HG02840 (cell line): ENCODE measurements around the gene LAMA2.
"Not testable (repeated sequence)": the region's sequence is repeated elsewhere in the genome, so short reads cannot be mapped to it uniquely, and the experiment has no call there.

Experiments used
- ATAC-seq: cut with Tn5 transposase; IDR thresholded peaks from one replicate; pipeline ENCODE4 v1.9.1; 2021; ENCODE audit warnings: mild to moderate bottlenecking, moderate library complexity, moderate number of reproducible peaks; ENCODE audit not compliant: unreplicated experiment, low FRiP score

The LAMA2 gene

DNA sequence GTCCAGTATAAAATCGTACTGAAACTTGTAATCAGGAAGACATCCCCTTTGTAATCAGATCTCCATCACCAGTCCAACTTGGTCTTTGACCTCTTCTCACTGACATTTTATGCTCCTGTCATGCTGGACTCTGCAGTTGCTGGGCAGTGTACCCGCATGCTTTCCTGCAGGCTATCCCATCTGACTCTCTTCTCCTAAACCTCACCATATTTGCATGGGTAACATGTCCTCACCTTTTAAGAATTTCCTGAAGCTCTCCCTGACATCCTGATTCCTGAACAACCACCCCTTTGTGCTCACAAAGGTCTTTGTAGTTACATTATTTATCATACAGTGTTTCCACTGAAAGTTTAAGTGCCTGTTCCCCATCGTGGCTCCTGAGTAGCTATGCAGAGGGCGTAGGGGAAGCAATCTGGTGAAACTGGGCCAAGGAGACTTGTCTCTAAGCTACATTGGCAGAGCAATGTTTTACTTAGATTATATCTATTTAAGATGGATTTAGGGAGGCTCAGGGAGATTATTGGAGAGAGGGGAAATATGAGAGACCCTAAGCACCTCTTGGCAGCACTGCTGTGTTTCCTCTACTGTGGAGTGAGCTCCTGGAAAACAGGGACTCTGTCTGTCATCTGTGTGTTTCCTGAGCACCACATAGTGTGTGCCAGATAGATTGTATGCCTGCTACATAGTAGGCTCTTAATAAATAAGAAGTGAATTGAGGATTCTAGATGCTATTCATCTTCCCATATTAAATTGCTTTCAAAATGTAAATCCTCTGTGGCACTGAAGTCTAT lies 124.0 kb downstream of the LAMA2 start:
- ATAC-seq = no peak

DNA sequence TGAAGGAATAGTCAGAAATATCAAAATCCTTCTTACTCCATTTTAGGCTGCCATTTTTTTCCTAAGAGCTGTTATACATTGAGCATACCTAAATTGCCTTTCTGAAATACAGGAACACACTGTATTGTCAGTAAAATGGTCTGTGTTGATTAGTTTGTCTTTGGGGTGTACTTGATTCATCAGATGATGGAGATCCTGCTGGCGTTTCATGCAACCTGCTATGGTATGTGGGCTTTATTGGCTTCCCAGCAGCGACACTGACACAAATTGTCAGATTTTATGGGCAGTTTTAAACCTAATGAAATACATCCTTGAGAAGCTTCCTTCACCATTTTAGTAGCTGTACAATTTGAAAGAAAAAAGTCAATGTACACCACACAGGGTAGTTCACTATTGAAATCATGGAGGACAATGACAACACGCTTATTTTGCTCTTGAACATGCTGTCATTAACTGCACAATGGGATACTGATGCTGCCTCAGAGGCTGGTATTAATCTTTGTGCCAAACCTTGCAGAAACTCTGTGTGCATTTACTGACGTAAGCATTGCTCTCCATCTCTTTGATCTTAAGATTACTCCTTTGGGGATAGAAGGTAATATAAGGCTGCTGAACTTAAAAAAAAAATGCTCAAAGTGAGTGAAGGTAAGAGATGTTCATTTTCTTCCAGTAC lies 124.9 kb downstream of the LAMA2 start:
- ATAC-seq = no peak

DNA sequence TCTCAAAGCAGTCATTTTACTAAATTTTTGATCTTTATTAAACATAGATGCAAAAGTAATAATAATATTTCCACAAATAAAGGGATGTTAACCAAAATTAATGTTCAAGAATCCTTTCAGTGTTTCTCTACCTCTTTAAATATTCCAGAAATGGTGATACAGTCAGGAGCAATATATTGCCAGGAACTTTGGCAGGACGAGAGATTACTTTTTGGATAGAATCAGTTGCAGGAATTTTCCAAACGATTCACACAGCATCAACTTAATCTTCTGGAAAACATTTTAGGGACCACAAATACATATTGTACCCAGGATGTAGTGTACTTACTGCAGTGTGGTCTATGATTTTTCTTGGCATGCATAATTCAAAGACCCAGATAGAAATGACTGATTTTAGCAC lies 125.7 kb downstream of the LAMA2 start:
- no peak for ATAC-seq

DNA sequence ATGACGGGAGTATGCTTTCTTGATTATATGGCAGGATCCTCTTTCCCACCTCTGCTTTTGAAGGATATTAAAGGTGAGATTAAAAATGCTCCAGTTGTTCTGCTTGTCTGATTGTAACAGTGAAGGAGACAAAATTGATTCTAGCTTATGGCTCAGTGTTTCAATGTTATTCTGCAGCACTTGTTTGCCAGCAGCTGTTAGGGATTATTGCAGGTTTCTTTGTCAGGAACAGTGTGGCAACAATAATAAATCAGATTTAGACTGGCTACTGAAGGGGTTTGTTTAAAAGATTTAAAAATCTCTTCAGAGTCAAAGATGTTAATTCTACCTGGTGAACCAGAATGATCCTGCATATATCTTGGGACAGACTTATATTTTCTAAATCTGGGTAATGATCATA lies 126.9 kb downstream of the LAMA2 start:
- ATAC-seq = no peak

DNA sequence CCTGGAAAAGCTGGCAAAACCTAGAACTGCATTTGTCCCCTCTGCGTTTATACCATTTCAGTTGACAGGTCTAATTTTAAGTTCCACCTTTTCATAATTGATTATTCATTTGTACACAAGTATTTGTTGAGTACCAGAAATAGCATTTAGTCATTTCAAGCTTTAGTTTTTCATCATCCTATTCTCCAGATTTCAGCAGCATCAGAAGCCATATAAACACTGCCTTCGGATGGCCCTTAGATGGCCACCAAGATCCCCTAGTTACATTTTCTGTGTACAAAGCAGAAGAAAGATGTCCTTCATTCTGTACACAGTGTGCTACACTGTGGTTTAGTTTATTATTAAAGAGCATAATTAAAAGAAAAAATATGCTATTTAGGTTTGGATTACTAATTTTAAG lies 131.4 kb downstream of the LAMA2 start:
- ATAC-seq = no peak

DNA sequence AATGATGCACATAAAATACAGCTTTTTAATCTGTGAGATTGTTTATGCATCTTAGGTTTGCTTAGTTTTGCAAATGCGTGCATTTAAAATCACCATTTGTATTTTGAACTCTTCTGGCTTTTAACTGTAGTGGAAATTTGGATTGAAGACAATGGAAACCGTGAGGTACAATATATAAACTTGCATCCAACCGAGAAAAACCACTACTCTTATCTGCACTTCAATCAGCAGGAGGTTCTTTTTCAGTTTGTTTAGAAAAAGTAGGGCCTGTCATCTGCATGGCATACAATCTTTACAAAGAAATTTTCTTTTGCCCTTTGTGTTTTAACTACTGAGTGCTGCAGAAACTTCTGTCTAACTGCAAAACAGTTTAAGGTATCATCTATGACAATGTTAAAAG lies 132.8 kb downstream of the LAMA2 start:
- ATAC-seq = no peak

DNA sequence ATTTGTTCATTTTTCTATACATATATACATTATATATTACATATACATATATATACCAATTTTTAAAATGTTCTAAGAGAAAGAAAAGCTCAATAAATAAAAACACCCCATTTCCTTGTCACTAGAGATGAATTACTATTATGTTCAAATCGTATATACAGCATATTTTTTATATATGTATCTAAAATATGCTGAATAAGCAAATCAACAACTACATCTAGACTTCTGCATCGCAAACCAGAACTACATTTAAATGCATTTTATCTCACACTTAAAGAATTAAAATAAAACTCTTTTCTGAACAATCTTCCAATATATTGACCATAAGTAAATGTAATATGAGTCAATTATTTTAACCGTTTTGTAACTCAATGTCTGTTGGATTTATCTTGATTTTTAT lies 133.9 kb downstream of the LAMA2 start:
- no peak for ATAC-seq

DNA sequence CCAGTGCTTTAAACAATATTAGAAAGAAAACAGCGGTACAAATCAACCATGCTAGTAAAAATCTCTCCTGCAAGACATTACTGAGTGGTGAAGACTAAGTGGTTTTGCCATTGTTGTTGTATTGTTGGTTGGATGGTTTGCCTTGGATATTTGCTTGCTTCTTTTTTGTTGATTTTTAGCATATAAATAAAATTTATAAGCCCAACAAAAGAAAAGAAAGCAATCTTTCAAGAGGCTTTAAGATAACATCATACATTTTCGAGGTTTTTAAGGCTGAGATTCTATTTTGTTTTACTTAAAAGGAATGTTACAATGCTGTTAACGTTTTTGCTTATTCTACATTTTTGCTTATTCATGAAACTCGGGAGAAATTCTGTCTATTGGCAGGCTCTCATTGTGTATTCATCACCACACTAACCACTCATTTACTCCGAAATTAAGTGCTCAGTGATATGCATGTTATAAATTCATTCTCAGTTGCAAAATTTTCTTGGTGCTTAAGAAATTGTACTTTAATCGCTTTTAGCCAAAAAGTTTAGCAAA lies 139.1 kb downstream of the LAMA2 start:
- no peak for ATAC-seq

DNA sequence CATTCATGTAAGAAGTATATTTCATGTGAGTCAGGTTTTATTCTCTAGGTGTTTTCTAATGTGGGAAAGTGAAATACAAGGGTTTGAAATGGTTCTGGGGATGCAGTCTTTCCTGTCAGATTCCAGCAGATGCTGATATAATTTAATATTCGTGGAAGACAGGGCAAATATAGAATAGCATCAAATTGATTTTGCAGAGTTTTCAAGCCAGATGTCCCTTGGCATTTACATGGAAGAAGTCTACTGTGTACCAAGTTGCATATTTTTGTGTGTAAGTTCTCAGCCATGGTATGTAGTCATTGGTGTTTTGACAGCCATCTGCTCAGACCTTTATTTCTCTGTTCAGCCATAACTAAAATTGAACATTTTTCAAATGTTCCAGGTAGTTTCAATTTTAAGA lies 143.7 kb downstream of the LAMA2 start:
- no peak for ATAC-seq

DNA sequence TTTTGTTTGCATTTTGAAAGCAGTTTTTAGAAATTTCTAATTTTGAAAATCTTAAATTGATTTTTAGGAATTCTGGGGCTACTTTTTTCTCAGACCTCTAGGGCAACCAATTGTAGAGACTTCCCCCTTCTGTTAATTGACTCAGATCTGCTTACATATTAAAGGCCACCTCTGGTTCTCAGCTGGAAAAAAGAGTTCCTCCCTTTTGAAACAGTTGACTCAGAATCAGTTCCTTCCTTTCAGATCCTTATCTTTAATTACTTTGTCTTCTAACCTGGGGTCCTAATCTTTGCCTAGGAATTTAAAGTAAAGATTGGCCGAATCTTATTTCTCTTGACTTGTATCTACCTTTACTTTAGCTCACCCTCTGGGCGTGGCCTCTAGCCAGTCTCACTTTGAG lies 146.8 kb downstream of the LAMA2 start:
- ATAC-seq = no peak

DNA sequence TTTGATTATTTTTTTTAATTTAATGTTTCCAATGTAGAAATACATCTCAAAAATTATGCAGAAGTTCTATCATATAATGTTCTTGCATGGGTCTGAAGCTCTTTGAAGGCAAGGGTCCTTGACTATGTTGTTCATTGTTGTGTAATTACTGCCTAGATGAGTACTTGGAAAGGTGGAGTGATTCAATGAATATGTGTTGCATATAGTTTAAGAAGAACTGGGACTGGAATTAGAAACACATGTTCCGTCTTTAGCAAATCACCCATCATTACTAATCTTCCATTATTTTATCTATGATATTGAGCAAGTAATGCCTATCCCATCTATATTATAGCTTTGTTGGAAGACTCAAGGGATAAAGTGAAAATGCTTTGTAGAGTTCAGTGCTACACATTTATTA lies 147.3 kb downstream of the LAMA2 start:
- no peak for ATAC-seq

DNA sequence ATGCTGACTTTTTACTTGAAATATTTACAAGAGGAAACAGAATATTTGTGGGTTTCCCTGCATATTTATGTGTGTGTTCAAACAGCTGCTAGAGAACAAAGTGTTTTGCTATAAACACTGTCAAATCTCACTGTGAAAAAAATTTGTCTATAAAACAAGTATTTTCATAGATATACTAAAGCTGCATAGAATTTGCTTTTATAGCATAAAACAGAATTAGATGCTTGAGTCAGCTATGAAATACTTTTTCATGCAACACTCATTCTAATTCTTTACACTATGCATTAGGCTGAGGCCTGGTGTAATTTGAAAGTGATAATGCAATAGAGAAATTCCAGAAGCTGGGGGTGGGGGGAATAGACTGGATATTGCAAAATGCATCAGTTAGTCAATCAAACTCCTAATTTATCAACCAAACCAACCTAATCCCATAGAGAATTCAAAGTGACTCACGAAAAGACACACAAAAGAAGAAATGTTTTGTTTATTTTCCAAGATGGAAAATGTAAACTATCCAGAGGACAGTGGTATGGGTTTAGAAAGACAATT lies 148.2 kb downstream of the LAMA2 start:
- ATAC-seq = no peak

DNA sequence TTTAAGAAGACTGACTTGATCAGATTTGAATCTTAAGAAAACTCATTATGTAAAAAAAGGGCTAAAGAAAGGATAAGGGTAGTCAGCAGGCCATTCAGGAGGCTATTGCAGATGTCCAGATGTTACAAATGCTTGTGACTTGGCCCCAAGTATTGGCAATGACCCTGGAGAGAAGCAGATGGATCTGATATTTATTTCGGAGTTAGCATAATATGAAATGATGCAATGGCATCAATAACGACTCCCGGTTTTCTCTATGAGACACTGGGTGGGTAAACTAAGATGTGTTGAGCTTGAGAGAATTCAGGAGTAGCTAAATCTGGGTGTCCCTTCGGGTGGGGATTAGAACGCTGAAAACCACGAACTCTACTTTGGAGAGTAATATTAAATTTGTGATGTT lies 149.7 kb downstream of the LAMA2 start:
- no peak for ATAC-seq

DNA sequence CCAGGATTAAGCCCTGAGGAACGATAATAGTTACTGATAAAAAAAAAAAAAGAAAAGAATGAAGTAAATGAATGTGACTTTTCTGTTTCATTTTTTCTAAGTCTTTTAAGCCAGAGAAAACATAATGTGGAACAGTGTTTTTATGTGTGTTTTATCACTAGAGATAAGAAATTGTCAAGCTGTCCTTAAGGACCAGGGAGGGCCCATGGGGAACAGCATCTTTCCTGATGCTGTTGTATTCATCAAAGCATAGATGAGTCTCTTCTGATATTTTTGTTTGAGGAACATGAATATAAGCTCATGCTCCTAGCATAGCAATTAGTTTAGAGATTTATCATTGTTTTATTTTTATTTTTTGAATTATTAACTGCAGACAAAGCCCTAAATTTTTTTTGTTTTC lies 150.2 kb downstream of the LAMA2 start:
- ATAC-seq = no peak

DNA sequence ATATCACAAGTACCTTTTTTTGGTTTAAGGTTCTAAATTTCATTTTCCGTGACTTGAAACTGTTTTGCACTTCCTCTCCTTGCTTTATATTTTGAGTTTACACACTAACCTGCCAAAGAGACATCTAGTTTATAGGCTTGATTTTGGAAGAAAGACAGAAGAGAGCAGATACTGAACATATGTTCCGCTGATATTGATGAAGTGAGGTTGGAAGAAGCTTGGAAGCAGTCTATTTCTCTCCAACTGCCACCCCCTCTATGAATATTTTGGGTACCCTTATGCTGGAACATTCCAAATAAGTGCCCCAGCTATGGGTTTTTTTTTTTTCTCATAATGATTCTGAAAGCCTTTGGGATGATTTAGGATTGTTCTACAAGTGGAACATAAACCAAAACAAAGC lies 150.6 kb downstream of the LAMA2 start:
- ATAC-seq = no peak

DNA sequence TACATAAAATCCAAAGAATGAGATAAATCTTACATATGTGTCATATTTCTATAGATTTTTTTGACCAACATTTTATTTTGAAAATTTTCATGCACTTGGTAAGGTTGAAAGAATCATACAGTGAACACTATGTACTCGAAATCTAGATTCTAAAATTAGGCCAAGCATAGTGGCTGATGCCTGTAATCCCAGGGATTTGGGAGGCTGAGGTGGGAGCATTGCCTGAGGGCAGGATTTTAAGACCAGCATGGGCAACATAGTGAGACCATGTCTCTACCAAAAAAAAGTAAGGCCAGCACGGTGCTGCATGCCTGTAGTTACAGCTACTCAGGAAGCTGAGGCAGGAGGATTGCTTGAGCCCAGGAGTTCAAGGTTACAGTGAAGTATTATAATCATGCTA lies 158.6 kb downstream of the LAMA2 start:
- ATAC-seq = no peak

DNA sequence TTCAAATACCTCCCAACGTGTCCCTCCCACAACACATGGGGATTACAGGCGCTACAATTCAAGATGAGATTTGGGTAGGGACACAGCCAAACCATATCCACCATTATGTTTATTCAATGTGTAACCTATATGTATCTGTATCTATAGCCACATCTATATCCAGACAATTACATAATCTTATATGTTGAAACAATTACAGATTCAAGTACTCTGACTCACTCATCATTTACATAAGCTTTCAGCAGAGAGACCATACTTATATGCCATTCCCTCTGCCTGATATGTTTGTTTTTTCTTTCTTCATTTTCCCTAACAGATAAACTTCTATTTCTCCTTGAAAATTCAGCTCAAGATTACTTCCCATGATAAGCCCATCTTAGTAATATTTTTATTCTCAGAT lies 163.6 kb downstream of the LAMA2 start:
- ATAC-seq = no peak

DNA sequence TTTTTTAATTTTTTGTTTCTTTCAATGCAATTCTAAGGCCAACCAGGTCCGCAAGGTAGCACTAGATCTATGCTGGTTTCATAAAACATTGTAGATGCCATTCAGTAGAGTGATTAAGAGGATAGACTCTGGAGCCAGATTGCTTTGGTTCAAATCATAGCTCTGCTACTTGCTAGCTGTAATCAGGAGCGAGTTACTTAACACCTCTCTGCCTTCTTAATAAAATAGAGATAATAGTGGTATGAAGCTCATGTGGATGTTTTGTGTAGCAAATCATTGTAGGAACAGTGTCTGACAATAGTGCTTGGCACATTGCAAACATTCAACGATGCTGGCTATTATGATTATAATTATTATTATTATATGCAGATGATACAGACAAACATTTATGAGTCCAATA lies 164.9 kb downstream of the LAMA2 start:
- no peak for ATAC-seq

DNA sequence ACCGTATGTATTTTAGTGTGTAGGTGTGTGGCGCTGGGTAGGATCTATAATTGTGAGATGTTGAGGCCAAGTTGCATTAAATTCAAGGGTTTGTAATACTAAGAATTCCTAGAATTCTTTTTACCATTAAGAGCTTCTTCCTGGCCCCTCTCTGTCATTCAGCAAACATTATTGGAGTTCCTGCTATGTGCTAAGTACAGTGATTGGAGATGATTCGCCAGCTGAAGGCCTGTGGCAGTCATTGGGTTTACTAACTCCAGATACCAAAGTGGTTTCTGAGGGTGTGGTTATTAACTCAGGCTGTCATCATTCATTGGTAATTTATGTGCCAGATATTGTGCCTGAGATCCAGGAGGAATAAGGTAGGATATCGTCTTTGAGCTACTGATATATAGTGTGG lies 167.1 kb downstream of the LAMA2 start:
- ATAC-seq = no peak

DNA sequence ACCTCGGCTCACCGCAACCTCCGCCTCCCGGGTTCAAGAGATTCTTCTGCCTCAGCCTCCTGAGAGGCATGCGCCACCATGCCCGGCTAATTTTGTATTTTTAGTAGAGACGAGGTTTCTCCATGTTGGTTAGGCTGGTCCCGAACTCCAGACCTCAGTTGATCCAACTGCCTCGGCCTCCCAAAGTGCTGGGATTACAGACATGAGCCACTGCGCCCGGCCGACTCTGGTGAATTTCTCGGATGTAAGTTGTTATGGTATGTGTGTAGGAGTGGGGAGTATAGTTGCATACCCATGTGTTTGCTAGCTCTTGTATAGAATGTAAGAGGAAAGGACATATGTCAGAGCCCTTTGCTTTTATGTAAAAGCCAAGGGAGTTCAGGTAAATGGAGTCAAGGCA lies 170.2 kb downstream of the LAMA2 start:
- not testable (repeated sequence) for ATAC-seq

DNA sequence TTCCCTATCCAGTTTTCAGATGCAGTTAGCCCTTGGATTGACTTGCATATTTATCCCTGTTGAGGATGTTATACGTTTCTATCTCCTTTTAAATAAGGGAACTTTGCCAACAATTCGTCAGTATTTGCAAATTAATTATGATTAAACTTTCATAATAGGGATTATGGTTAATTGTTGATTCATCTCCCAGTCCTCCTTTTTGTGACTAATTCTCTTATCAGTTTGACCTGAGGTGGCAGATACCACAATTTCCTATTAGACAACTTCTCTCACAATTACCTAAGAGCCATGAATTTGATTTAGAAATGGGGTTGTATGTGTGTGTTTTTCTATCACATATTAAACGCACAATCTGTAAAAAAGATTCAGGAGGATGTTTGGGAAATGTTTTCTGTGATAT lies 172.9 kb downstream of the LAMA2 start:
- no peak for ATAC-seq

DNA sequence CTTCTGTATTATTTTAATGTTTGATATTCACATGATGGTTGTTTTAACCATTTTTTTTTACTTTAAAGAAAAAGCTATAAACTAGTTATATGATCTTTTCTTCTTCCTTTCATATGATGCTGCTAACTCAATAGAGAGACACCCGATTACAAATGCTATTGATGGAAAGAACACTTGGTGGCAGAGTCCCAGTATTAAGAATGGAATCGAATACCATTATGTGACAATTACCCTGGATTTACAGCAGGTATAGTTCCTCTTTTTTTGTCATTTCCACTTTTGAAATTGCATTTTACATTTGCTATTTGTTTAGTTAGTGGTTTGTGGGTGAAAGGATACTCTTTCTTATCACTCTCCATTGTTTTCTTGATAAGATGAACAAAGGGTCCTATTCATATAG lies 176.7 kb downstream of the LAMA2 start:
- no peak for ATAC-seq
